ENCODE results near the gene SLC29A4.
"Not testable (repeated sequence)": the region's sequence is repeated elsewhere in the genome, so short reads cannot be mapped to it uniquely, and the experiment has no call there.

The SLC29A4 gene

DNA sequence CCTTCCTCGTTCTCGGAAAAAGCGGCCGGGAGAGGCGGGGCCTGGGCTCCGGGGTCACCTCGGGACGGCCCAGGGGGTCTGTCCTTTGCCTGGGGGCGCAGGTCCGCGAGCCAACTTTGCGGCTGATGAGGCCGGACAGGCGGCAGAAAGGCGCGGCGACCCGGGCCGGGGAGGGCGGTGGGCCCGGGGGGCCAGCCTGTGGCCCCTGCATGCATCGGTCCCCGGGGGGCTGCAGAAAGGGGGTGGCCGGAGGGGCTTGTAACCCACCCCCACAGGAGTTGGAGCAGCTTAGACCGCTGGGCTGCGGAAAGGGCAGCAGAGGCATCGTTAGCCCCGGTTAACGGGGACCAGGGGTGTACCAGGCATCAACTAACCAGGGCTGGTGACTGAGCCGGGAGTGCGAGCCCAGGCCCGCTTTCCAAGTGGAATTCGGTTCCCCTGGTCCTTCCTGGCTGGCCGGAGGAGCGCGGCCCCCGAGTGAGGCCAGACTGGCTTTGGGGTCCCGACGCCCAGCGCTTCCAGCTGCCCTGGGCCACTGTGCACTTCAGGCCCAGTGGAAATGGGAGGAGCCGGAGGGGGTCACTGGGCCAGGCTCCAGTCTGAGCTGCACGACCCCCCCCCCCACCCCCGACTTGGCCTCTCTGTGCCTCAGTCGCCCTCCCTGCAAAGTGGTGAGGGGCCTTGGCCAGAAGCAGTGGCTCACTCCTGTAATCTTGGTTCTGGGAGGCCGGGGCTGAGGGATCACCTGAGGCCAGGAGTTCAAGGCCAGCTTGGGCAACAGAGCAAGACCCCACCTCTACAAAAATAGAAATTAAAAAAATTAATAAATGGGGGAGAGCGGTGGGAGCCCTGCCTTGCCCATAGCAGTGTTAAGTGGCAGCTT lies 919 bp downstream of the SLC29A4 start:
- Histone ChIP-seq H3K4me2 (ENCODE audit: low read depth, low read length, poor library complexity, severe bottlenecking) (no peak overlapping the region), H3K36me3 (ENCODE audit: low read length) (no peaks in the 10 kb centered on the region), H3F3A (ENCODE audit: insufficient read depth) (no peaks in the 10 kb centered on the region), H3K9me2 (replicated peaks; ENCODE audit: insufficient read depth, low read length) (no peaks in the 10 kb centered on the region), H3K27ac (ENCODE audit: low read depth, low read length) (no peak overlapping the region), H4K20me1 (ENCODE audit: low read depth, low read length) (no peaks in the 10 kb centered on the region), H3K9me3 (ENCODE audit: insufficient read depth, low read length) (no peaks in the 10 kb centered on the region), H2AFZ (ENCODE audit: low read depth, low read length, severe bottlenecking) (no peak overlapping the region), H3K27me3 (ENCODE audit: low read length) (no peaks in the 10 kb centered on the region), H3K4me3 (ENCODE audit: insufficient read depth, low read length, poor library complexity, severe bottlenecking) (no peak overlapping the region), H3K79me2 (ENCODE audit: insufficient read depth, low read length) (no peaks in the 10 kb centered on the region), H3K9ac (ENCODE audit: low read length) (no peak overlapping the region)
- TF ChIP-seq EZH2phosphoT487 (conservative IDR thresholded peaks at IDR 0.05; ENCODE audit: low read length), result no peak
- TF ChIP-seq, protein P1, sequence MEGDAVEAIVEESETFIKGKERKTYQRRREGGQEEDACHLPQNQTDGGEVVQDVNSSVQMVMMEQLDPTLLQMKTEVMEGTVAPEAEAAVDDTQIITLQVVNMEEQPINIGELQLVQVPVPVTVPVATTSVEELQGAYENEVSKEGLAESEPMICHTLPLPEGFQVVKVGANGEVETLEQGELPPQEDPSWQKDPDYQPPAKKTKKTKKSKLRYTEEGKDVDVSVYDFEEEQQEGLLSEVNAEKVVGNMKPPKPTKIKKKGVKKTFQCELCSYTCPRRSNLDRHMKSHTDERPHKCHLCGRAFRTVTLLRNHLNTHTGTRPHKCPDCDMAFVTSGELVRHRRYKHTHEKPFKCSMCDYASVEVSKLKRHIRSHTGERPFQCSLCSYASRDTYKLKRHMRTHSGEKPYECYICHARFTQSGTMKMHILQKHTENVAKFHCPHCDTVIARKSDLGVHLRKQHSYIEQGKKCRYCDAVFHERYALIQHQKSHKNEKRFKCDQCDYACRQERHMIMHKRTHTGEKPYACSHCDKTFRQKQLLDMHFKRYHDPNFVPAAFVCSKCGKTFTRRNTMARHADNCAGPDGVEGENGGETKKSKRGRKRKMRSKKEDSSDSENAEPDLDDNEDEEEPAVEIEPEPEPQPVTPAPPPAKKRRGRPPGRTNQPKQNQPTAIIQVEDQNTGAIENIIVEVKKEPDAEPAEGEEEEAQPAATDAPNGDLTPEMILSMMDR (IDR thresholded peaks at IDR 0.05; ENCODE audit: insufficient read depth, low read length, poor library complexity, severe bottlenecking), result no peak

DNA sequence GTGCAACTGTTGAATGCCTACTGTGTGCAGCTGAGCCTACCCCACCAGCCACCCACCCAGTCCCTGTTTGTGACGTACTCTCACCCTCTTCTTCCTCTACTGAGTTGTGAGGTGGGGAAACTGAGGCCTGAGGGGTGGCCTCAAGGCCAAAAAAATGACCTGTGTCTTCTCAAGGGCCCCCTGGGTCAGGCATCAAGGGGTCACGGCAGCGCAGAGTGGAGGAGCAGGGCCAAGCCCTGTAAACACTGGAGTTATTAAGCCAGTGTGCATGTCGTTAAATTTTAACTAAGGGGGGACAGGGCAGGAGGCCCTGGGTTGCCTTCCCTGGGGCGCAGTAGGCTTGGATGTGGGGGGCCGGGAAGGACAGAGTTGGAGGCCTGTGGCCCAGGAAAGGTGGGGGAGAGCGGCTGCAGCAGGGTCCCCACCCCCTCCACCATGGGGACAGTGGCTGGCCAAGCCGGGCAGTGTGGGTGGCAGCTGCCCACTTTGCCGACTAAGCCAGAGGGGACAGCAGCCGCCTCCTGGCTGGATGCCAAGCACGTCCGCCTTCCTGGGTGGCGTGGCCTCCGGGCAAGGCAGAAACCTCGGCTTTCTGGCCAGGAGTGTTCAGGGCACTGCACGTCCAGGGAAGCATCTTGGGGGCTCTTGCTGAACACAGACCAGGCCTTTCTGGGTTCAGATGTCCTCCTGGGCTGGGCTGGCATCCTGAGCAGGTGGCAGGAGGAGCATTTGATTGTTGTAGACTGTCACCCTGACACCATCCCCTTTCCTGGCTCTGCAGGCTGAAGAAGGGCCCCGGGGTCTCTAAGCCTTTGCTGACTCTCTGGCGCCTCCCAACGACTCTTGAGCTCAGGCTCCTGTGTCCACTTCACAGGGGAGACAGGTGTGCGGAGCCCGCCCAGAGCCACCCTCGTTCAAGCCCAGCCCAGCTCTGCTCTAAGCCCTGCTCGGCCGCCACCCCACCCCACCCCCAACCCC lies 1.9 kb downstream of the SLC29A4 start:
- Histone ChIP-seq H3K9ac (ENCODE audit: low read length) (no peak overlapping the region), H3K79me2 (ENCODE audit: insufficient read depth, low read length) (no peaks in the 10 kb centered on the region), H3K36me3 (ENCODE audit: low read length) (no peaks in the 10 kb centered on the region), H3K4me3 (ENCODE audit: insufficient read depth, low read length, poor library complexity, severe bottlenecking) (no peak overlapping the region), H3K4me2 (ENCODE audit: low read depth, low read length, poor library complexity, severe bottlenecking) (no peak overlapping the region), H3K9me3 (ENCODE audit: insufficient read depth, low read length) (no peaks in the 10 kb centered on the region), H3F3A (ENCODE audit: insufficient read depth) (no peaks in the 10 kb centered on the region), H4K20me1 (ENCODE audit: low read depth, low read length) (no peaks in the 10 kb centered on the region), H2AFZ (ENCODE audit: low read depth, low read length, severe bottlenecking) (no peak overlapping the region), H3K9me2 (replicated peaks; ENCODE audit: insufficient read depth, low read length) (no peaks in the 10 kb centered on the region), H3K27me3 (ENCODE audit: low read length) (no peaks in the 10 kb centered on the region), H3K27ac (ENCODE audit: low read depth, low read length) (no peak overlapping the region)
- TF ChIP-seq, protein P1 (IDR thresholded peaks at IDR 0.05; ENCODE audit: insufficient read depth, low read length, poor library complexity, severe bottlenecking), result peak; percentile 44
- no peak for TF ChIP-seq EZH2phosphoT487 (conservative IDR thresholded peaks at IDR 0.05; ENCODE audit: low read length)

DNA sequence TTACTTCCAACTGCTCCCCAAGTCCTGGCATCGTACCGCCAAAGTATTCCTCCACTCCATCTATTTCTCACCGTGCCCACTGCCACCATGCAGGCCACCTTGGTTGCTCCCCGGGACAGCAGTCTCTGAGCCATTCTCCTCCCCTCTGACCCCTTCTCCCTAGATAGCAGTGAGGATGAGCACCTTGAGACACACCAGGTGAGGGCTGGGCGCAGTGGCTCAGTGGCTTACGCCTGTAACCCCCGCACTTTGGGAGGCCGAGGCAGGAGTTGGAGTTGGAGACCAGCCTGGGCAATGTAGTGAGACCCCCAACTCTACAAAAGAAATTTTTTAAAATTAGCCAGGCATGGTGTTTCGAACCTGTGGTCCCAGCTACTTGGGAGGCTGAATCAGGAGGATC lies 4.2 kb downstream of the SLC29A4 start:
- Histone ChIP-seq H3K9me2 (replicated peaks; ENCODE audit: insufficient read depth, low read length) (no peaks in the 10 kb centered on the region), H3K9me3 (ENCODE audit: insufficient read depth, low read length) (no peaks in the 10 kb centered on the region), H3K27me3 (ENCODE audit: low read length) (no peaks in the 10 kb centered on the region), H3K27ac (ENCODE audit: low read depth, low read length) (no peak overlapping the region), H3K9ac (ENCODE audit: low read length) (no peak overlapping the region), H3F3A (ENCODE audit: insufficient read depth) (no peaks in the 10 kb centered on the region), H3K36me3 (ENCODE audit: low read length) (no peaks in the 10 kb centered on the region), H3K79me2 (ENCODE audit: insufficient read depth, low read length) (no peaks in the 10 kb centered on the region), H3K4me3 (ENCODE audit: insufficient read depth, low read length, poor library complexity, severe bottlenecking) (no peak overlapping the region), H3K4me2 (ENCODE audit: low read depth, low read length, poor library complexity, severe bottlenecking) (no peak overlapping the region), H4K20me1 (ENCODE audit: low read depth, low read length) (no peaks in the 10 kb centered on the region), H2AFZ (ENCODE audit: low read depth, low read length, severe bottlenecking) (no peak overlapping the region)
- TF ChIP-seq EZH2phosphoT487 (conservative IDR thresholded peaks at IDR 0.05; ENCODE audit: low read length), result no peak
- TF ChIP-seq, protein P1 (IDR thresholded peaks at IDR 0.05; ENCODE audit: insufficient read depth, low read length, poor library complexity, severe bottlenecking), result no peak

DNA sequence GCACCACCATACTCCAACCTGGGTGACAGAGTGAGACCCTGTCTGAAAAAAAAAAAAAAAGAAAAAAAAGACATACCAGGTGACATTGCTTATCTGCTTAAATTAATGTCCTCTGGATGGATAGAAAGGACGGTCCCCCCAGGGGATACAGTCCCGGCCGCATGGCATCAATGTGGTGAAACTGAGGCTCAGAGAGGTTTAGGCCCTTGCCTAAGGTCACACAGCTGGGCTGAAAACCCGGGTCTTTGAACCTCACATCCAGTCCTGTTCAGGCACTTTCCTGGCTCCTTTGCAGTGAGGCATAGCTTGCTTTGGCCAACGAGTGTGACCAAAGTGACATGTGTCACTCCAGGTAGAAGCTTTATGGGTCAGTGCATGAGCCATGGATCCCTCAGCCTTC lies 4.6 kb downstream of the SLC29A4 start:
- not testable (repeated sequence) for H3K36me3 ChIP-seq (ENCODE audit: low read length); H3K79me2 ChIP-seq (ENCODE audit: insufficient read depth, low read length); H3K9me2 ChIP-seq (replicated peaks; ENCODE audit: insufficient read depth, low read length); H3K4me2 ChIP-seq (ENCODE audit: low read depth, low read length, poor library complexity, severe bottlenecking); H3K9ac ChIP-seq (ENCODE audit: low read length); H3K4me3 ChIP-seq (ENCODE audit: insufficient read depth, low read length, poor library complexity, severe bottlenecking); H4K20me1 ChIP-seq (ENCODE audit: low read depth, low read length); H2AFZ ChIP-seq (ENCODE audit: low read depth, low read length, severe bottlenecking); H3K27me3 ChIP-seq (ENCODE audit: low read length); H3F3A ChIP-seq (ENCODE audit: insufficient read depth); H3K27ac ChIP-seq (ENCODE audit: low read depth, low read length); H3K9me3 ChIP-seq (ENCODE audit: insufficient read depth, low read length)

All from SU-DHL-6 (cell line).